Measurements from ENCODE around the gene SLC13A5. TPM values are rescaled to one million over a fixed set of nuclear protein-coding genes. Genes with fewer than 3 reads are reported as not detected.

Gene SLC13A5
- total RNA-seq, 6 donors from 2014 or later, result 0.09 to 0.27 TPM; not detected in 4

GRCh38 chr17:6684881-6685767 lies 28.0 kb downstream of the SLC13A5 start:
- DNase-seq (no peak), ATAC-seq (ENCODE audit: low FRiP score in 2 of 2) (no peak)
- Histone ChIP-seq H3K9me3 (no peaks in the 10 kb centered on the region), H3K27me3 (no peaks in the 10 kb centered on the region), H3K4me1 (no peaks in the 10 kb centered on the region), H3K27ac (no peak overlapping the region), H3K4me3 (no peak overlapping the region), H3K36me3 (no peaks in the 10 kb centered on the region)
- TF ChIP-seq EP300 (IDR thresholded peaks at IDR 0.05), result no peak
- TF ChIP-seq POLR2AphosphoS5 (IDR thresholded peaks at IDR 0.05), result no peak
- TF ChIP-seq POLR2A (IDR thresholded peaks at IDR 0.05), result no peak
- WGBS, 2 donors, result 84 to 87% methylated on average over 9 to 14 of the region's 14 CpGs

- H3K27me3 ChIP-seq, result no peaks in the 10 kb centered on the region
- no peak overlapping the region for H3K27ac ChIP-seq
- H3K36me3 ChIP-seq, result no peaks in the 10 kb centered on the region
- 67 to 68% methylated on average over 7 of the region's 7 CpGs for WGBS, 2 donors
- no peak overlapping the region for H3K4me3 ChIP-seq
- H3K4me1 ChIP-seq, result no peaks in the 10 kb centered on the region
- no peak for DNase-seq
- ATAC-seq (ENCODE audit: low FRiP score in 2 of 2), result no peak
- TF ChIP-seq EP300 (IDR thresholded peaks at IDR 0.05) (no peak), POLR2A (IDR thresholded peaks at IDR 0.05) (no peak), POLR2AphosphoS5 (IDR thresholded peaks at IDR 0.05) (no peak), CTCF (IDR thresholded peaks at IDR 0.05) (no peak)
- H3K9me3 ChIP-seq, result no peaks in the 10 kb centered on the region
These were observed 28.7 kb downstream of the SLC13A5 start for GRCh38 chr17:6684460-6684783.

- H3K27ac ChIP-seq, result no peak overlapping the region
- no peak for ATAC-seq (ENCODE audit: low FRiP score in 2 of 2)
- H3K36me3 ChIP-seq, result no peaks in the 10 kb centered on the region
- no peak for DNase-seq
- no peak overlapping the region for H3K4me3 ChIP-seq
- H3K27me3 ChIP-seq, result no peaks in the 10 kb centered on the region
- H3K4me1 ChIP-seq, result no peaks in the 10 kb centered on the region
- TF ChIP-seq EP300 (IDR thresholded peaks at IDR 0.05), result no peak
- TF ChIP-seq POLR2A (IDR thresholded peaks at IDR 0.05), result no peak
- no peak for TF ChIP-seq CTCF (IDR thresholded peaks at IDR 0.05)
- no peak for TF ChIP-seq POLR2AphosphoS5 (IDR thresholded peaks at IDR 0.05)
- WGBS, 2 donors, result 85 to 90% methylated on average over 3 of the region's 3 CpGs
- no peaks in the 10 kb centered on the region for H3K9me3 ChIP-seq
These were observed 29.3 kb downstream of the SLC13A5 start for GRCh38 chr17:6683730-6684459.

GRCh38 chr17:6683081-6683684 lies 30.0 kb downstream of the SLC13A5 start:
- Histone ChIP-seq H3K9me3 (no peaks in the 10 kb centered on the region), H3K27ac (no peak overlapping the region), H3K4me3 (no peak overlapping the region), H3K36me3 (no peaks in the 10 kb centered on the region), H3K4me1 (no peaks in the 10 kb centered on the region), H3K27me3 (no peaks in the 10 kb centered on the region)
- 76 to 77% methylated on average over 3 of the region's 3 CpGs for WGBS, 2 donors
- DNase-seq, result no peak
- no peak for ATAC-seq (ENCODE audit: low FRiP score in 2 of 2)
- TF ChIP-seq CTCF (IDR thresholded peaks at IDR 0.05) (no peak), EP300 (IDR thresholded peaks at IDR 0.05) (no peak), POLR2AphosphoS5 (IDR thresholded peaks at IDR 0.05) (no peak), POLR2A (IDR thresholded peaks at IDR 0.05) (no peak)

GRCh38 chr17:6682339-6682738 lies 30.8 kb downstream of the SLC13A5 start:
- Histone ChIP-seq H3K27me3 (no peaks in the 10 kb centered on the region), H3K9me3 (no peaks in the 10 kb centered on the region), H3K4me1 (no peaks in the 10 kb centered on the region), H3K27ac (no peak overlapping the region), H3K36me3 (no peaks in the 10 kb centered on the region), H3K4me3 (no peak overlapping the region)
- no peak for ATAC-seq (ENCODE audit: low FRiP score in 2 of 2)
- DNase-seq, result no peak
- 92 to 97% methylated on average over 2 to 4 of the region's 4 CpGs for WGBS, 2 donors
- TF ChIP-seq CTCF (IDR thresholded peaks at IDR 0.05) (no peak), EP300 (IDR thresholded peaks at IDR 0.05) (no peak), POLR2A (IDR thresholded peaks at IDR 0.05) (no peak), POLR2AphosphoS5 (IDR thresholded peaks at IDR 0.05) (no peak)
